GM12891 (cell line): ENCODE results near the gene PUM1.

Source experiments
- POLR2A ChIP-seq: IDR thresholded peaks from 2 replicates; pipeline ENCODE4 v1.6.1; 2011; ENCODE audit warnings: low read depth, low read length, control low read depth
- POLR2AphosphoS5 ChIP-seq: IDR thresholded peaks from 2 replicates; pipeline ENCODE4 v1.6.1; 2011; ENCODE audit warnings: low read depth, low read length, control low read depth

DNA sequence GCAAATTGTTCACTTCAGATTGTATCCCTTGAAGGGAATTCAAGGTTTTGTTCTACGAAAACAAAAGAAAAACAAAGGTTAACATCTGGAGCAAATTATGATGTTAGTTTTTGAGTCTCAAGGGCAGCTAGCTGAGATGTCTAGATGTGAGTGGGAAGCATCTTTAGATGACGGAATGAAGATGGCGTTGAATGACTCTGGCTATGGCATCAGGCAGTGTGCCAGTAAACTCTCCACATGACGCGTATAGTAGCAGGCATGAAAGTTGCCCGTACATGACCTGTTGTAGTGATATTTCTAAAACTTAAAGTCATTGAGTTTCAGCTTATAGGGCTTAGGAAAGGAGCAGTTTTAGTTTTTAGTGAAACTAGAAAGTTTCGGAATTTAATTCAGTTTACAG, 144.7 kb downstream of the PUM1 start:
- TF ChIP-seq POLR2AphosphoS5 (no peak), POLR2A (no peak)
